Midbrain (tissue), 1 donor: ENCODE data around the gene COL2A1.

Source experiments
- DNase-seq: peaks from one replicate; lab custom pipeline; 2025; lab: John Stamatoyannopoulos, UW

The COL2A1 gene

DNA sequence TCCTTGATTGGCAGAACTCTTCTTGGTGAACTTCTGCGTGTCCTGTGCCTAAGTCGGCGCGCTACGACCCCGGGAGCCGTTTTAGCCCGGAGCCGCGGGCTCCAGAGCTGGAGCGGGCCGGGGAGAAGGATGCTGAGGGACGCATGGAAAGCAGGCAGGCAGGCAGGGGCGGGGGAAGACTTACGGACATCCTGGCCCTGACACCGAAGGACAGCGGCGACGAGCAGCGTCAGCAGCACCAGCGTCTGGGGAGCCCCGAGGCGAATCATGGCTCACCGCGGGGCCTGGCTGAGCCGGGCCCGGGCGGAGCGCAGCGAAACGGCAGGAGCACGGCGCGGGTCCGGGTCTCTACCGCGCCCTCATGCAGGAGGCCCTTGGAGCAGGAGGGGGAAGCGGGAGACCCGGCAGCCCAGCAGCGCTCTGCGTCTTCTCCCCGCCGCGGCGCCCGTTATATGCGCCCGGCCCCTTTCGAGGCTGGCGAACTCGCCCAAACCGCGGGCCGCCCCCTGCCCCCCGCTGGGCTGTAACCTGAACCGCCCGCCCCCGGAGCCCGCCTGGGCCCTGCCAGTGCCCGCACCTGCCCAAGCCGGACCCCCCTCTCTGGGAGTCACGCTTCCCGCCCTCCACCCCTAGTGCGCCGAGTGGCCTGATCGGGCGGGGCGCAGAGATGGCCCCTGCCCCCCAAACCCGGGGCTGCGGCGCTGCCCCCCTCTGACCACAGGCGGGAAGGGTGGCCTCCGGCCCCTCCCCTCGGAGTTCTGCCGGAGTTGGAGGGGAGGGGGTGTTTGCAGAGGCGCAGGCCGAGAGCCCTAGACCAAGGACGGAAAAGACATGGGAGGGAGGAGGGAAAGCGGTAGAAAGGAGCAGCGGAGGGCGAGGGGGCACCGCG, at the start of gene COL2A1:
COL2A1 (minus strand) TSS at position 424 of the 889 bp plus-strand sequence; CDS start at position 269, 155 bp downstream.
- no peak for DNase-seq

DNA sequence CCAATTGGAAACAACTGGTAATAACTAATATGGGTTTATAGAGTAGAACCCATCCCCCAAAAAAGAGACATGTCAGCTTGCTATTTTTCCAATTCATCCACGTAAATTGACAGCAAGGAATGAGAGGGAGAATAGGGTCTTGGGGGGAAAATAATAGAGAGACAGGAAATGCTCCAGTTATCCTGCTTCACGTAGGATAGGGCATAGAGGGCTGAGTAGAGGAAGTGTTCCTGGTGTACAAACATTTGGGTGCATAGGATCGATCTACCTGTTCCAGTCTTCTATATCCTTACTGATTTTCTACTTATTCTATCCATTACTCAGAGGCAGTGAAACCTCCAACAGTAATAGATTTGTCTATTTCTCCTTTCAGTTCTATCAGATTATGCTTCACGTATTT, 49.6 kb upstream of the COL2A1 start:
- DNase-seq: no peak

DNA sequence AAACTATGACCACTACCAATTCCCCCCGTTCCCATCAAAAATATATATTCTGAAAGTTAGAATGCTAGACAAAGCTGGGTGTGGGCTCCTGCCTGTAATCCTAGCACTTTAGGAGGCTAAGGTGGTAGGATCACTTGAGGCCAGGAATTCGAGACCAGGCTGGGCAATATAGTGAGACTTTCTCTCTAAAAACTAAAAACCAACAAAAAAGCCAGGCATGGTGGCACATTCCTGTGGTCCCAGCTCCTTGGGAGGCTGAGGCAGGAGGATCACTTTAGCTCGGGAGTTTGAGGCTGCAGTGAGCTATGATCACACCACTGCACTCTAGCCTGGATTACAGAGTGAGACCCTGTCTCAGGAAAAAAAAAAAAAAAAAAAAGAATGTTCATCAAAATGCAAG, 48.8 kb upstream of the COL2A1 start:
- DNase-seq: no peak

DNA sequence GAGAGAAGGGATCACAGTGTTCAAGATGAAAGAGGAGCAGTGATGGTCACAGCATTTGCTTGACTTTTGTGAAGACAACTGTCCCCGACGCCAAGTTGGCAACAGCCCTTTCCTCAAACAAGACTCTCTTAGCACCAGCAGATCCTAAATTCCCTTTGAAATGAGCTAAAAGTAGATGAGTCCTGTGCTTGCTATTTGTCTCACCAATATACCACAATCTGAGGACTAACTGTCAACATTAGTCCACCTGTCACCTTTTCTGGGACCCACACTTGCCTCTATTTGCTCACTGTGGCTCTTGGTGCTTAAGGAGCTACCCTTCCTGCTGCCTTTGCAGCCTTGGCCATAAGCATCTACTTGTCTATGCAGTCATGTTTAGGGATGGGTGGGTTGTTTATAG, 47.4 kb upstream of the COL2A1 start:
- no peak for DNase-seq

DNA sequence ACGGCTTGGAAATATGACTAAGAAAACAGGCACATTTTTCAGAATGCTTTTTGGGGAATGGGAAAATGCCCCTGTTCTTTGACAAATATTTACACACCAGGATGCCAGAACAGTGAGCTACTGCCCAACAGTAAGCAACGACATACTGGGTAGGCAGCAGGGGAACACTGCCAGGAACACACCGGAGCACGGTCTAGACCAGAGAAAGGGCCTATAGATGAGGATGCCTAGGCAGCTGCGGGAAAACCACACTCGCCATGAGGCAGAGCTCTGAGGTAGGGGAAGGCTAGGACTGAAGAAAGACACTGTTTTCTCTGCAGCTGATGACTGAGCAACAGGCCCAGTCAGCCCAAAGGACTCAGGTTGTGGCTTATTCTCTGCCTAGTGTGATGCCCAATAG, 45.9 kb upstream of the COL2A1 start:
- no peak for DNase-seq

DNA sequence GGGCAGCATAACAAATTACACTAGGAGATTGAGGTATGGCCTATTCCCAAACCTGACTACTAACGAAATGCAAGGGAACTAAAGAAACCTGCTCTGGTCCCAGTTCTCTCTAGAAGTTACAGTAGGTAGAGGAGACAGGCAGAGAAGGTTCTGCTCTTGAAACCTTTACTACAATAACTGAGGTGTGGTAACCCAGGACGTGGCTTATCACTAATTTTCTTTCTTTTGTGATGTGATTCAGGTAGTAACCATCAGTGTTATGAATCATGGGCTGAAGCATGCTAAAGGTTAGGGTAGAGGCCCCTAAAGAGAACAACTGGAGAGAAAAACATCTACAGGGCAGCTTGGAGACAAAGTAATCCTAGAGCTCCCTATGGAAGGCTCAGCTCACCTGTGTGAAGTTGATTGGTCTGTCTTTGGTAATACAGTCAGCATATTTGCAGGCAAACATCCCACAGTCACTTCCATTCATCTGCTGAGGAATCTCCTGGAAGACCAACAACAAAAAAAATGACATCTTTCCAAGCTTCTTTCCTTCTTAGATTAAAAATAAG, 41.8 kb upstream of the COL2A1 start:
- no peak for DNase-seq

DNA sequence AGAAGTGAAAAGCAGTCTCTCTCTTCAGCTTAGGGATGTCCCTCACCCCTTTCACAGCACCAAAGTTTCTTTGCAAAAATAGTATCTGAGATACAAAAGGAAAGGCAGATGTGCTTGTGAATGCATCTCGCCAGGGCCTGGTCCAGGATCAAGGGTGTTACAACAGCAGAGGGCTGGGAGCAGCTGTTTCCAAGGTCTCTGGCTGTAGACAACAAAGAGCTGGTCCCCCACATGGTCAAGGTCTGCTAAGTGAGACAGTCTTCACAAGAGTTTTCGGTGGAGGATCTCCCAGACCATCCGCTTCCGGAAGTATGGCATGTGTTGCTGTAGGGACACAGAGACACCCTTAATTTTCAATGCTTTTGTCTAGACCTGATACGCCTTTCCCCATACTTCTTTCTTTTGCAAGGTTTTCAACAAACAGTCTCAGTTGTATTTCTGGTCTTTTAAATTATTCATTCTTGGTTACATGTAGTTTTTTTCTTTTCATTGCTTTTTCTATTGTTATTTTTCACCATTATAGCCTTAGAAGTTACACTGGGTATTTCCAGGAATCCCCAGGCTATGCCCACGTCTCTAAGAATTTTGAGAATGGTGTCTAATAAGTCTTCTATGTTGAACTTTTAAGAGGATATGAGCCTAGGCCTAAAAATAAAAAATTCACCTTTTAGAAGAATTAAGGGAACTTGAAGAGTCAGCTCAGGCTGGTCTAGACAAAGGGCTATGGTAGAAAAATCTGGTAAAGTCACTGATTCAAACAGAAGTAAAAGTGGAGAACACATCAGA, 41.0 kb upstream of the COL2A1 start:
- no peak for DNase-seq

DNA sequence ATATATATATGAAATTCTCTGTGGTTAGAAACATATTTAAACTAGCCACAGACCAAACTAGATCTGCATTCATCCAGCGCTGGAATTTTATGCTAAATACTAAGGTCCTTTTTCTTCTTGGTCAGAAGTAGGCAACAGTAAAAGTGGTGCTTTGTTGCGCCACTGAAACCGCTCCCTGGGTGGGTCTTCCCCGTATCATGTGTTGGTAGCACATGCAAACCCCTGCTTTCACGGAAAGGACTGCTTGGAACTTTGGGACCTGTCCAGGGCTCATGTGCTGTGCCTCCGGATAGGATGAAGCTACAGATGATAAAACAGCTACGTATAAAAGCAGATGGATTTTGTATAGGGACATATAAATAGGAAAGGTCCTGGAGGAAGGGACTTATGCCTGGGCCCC, 40.1 kb upstream of the COL2A1 start:
- DNase-seq: no peak

DNA sequence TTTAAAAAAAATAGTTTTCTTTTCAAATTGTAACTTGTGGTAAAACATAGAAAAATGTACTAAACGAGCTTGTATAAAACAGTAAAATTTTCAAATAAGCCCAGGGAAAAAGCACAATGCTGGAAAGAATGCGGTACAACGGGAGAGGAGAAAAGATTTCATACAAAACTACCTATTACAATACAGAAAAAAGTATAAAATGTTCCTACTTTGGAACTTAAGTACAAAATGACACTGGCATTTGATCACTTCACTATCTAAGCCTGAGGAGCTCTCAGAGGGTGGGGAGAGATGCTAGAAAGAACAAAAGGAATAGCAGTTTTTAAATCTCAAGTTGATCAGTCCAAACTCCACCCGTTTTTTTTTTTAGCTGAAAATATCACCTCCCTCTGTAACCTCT, 39.5 kb upstream of the COL2A1 start:
- DNase-seq: no peak

DNA sequence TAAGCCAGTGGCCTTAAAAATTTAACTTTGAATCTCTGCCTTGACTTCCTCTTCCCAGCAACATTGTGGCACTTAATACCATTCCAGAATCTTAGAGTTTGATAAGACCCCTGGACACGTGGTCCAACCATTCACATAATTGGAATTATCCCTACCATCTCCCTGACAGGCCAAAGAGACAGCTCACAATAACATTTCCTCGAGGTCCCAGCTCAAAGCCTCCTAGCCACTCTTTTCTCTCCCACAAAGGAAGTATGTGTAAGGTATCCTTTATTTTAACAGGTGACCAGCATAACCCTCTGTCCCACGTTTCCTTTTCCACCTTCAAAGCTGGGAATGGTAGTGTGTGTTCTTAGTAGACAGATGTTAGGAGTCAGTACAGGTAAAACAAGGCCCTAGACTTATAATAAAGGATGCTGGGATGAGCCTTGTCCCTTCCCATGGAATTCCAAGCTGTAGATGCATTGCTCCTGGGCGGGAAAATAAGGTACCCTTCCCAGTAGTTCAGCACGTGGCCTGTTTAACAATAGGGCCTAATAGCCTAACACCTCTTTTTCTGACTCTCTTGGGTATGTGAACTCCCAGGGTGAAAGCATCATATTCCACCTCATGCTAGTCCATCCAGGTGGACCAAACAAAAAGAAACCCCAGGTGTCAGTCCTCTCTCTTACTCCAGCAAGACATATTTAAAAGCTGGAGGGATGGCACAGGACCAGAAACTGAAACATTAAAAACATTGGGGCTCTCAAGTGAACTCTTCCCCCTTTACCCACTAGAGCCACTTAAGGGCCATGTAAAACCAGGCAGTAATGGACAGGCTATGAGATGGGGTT, 37.5 kb upstream of the COL2A1 start:
- DNase-seq: no peak

DNA sequence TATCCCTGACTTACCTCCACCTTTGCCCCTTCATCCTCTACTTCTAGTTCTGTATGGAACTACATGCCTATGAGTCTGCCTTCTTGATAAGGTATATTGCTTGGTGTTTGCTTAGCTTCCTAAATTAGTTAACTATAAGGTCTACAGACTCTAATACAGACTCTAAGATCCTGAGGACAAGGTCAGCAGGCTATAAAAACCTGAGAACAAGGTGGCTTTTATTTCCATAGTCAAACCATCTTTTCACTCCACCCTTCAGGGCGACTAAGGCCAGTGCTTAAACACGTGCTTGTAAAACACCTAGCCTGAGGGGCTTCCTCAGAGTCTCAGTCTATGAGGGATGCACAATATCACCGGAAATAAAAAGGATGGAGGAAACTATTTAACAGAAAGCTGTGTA, 36.1 kb upstream of the COL2A1 start:
- no peak for DNase-seq

DNA sequence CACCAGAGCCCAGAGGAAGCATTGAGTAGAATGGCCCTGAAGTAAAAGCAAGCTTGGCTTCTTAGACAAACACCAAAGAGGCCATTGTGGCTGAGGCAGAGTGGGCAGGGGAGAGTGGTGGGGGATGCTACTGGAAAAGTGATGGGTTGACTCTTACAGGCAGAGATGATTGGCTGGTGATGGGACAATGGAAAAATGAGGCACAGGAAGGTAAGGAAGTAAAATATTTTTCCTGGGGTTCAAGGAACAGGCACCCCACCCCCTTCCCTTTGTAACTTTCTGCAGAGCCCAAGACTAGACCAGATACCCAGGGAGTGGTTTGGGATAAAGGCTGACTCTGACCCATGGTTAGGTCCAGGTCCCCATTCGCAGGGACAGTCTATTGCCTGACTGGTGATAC, 34.9 kb upstream of the COL2A1 start:
- DNase-seq: no peak

DNA sequence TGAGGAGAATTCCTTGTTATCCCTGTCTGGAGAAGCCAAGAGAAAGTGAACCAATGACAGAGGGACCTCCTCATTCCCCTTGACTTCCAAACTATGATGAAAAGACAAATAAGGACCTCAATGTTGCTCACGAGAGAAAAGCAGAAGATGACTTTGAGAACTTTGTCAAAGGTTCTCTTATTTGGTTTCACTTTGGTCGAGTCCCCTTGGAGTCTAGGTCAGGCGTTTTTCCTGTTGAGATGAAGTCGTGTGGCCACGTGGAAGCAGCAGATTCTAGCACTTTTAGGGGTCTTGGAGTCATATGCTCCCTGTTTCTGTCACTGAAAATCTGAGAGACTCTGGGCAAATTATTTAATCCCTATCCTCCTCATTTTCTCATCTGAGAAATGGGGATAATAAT, 33.8 kb upstream of the COL2A1 start:
- DNase-seq: no peak

DNA sequence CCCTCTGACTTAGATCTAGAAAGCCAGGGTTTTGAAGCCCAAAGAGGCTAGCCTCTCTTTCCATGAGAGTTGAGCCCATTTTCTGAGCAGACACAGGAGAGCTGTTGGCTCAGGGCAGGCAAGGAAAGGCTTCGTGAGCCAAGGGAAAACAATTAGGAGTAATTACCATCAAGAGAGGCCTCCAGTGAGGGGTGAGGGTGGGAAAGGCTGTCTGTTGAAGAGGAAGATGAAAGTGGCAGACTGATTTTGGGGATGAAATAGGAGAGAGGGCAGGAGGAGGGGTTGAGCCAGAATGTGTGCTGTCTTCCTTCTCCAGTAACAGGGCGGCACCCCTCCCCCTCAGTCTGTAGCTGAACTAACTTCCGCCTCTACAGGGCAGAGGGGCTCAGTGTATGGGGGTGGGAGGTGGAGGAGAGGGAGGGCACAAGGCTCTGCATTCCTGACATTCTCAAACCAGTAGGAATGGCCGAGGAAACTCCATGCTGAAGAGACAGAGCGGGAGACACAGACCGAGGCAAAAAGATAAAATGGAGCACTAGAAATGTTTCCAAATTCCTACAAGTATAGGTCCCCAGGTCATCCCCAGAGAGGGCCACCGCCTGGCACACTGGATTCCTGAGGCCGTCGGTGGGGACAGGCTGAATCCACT, 33.1 kb upstream of the COL2A1 start:
- DNase-seq: no peak

DNA sequence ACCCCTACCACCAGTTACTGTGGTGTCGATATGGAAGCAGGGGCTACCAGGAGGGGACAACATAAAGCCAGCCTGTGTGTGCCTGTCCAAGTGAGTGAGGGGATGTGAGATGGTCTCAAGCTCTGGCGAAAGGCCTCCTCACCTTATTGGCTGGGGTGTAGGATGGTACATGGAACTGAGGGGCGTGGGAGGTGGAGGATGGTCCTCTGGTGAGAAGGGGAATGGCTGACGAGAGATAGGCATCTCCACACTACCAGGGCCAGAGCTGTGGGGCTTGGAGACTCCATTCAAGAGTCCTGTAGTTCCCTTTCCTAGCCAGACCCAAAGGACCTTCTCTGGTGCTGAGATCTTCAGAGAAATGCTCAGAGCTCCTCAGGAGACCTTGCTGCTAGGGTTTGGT, 32.5 kb upstream of the COL2A1 start:
- no peak for DNase-seq

DNA sequence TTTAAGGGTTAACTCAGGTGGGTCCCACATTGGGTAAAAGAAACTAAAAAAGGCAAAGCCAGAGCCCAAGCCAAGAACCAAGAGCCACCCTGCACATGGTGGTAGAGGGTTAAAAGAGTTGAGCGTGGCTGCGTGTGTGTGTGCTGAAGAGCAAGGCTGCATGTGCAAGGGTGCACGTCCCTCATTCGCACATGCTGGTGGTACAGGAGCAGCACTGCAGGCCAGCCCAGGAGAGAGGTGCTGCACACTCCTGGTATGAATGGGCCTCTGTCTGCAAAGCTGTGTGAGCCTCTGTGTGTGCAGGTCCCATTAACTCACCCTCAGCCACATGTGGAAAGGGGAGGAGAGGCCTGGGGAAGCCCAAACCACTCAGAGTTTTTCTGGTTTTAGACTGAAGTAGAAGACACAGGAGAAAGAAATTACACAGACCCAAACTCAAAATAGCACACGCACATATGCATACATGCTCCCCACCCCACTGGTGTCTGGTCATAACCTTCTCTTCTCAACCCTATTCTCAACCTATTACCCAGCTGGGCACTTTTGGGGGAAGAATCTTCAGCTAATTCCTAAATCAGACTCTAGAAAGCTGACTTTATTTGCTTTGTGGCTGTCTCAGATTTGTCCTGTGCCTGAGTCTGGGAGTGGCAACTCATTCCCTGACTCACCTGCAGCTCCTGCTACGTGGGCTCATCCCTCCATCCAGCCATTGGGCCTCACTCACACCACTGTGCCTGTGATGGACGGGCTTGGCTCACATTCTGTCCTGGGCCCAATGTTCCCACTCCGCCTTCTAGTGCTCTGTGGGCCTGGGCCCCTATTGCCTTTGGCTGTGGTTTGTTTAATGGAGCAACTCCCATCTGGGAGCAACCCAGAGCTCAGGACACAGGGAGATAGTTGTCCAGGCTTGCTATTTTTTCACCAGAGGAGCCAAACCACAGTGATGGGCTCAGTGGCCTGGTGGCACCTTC, 30.8 kb upstream of the COL2A1 start:
- DNase-seq: no peak

DNA sequence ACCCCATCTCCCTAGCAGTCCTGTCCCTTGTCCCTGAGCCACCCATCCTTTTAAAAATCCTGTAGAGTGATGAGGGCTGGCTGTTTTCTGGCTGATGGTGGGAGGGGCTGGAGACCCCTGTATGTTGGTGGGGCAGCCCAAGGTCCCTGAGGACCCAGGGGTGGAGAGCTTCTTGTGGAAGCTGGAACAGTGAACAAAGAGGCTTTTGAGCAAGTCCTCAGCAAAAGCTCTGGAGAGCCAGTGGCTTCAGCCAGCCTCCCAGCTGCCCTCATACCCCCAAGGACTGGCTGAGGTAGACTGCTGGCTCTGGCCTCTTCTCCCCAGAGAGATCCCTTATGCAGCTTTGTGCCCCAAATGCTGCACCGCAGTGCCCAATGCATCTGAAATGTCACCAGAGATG, 29.2 kb upstream of the COL2A1 start:
- DNase-seq: no peak

DNA sequence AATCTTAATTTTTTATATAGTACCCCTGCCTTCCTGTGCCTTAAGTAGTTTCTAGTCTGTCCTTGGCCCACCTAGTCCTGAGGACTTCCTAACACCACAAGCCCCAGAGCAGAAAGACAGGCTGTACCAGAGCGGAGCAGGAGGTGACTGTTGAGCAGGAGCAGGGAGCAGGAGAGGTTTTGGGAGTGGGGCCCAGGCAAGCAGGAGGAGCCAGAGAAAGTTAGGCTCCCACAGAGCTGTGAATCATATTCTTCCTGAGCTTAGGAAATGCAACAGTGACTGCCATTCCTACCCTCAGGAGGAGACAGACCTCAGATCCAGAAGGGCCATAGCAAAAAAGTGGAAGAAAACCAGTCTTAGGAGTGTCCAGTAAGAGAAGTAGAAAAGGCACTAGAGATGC, 28.3 kb upstream of the COL2A1 start:
- no peak for DNase-seq

DNA sequence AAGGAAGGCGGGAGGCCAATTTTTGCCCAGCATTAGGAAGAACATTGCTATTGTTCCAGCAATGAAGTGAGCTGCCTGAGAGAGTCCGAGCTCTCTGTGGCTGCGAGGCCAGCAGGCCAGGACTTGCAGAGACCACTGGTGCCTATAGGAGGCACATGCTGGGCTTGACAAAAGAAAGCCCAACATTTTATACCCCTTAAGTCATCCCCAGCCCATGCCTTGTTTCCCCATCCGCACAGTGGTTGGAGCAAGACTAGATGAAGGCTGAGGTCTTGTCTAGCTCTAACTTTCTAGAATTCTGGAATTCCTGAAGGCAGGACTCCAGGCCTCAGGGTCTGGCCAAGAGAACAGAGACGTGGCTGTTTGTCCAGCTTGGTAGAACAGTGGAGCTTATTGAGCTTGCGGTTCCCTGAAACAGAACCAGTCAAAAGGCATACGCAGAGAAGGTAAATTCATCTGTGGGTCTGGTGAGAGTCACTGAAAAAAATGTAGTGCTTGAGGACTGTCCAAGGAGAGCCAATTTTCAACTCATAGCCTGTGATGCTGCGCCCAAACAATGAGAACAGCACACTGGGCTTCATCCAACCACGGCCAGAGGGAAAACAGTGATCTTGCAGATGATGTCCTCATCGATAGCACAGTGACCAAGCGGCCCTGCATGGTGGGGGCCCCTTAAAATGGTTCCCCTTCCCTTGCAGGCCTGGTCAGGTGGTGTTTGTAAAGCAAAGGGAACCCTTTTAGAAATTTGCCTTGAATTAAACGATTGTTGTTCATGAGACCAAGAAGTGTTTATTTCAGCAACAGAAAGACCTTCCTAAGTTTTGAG, 27.1 kb upstream of the COL2A1 start:
- no peak for DNase-seq
